ENCODE data around the gene DRD4. TPM values are rescaled to one million over a fixed set of nuclear protein-coding genes. Genes with fewer than 3 reads are reported as not detected.

DRD4 gene
- total RNA-seq, 2 experiments from 2014 or later = 0.88 to 0.89 TPM

- ATAC-seq = no peak
- no peak overlapping the region for H3K4me3 Mint-ChIP-seq
- no peak overlapping the region for H3K27ac Mint-ChIP-seq
- H3K27me3 Mint-ChIP-seq = no peaks in the 10 kb centered on the region
- intact Hi-C loops (cut with micrococcal nuclease) = no loop called here
- CTCF ChIA-PET = no interaction called here
- POLR2A ChIA-PET = interaction anchor here (0.6 kb wide), 1 partner anchor 151 kb away, joined by 3 read pairs; no protein-coding TSS in a partner anchor
- no peak for TF ChIP-seq CTCF (IDR thresholded peaks at IDR 0.05)
- no peaks in the 10 kb centered on the region for H3K4me1 Mint-ChIP-seq (ENCODE audit: low read depth)
- no peaks in the 10 kb centered on the region for H3K9me3 Mint-ChIP-seq
- peaks cover 7% of the 10 kb centered on the region for H3K36me3 Mint-ChIP-seq (ENCODE audit: low read depth)
- no peak for DNase-seq
Measured at GRCh38 chr11:656866-657265, 19.8 kb downstream of the DRD4 start.

- no peak for TF ChIP-seq CTCF (IDR thresholded peaks at IDR 0.05)
- no peaks in the 10 kb centered on the region for H3K9me3 Mint-ChIP-seq
- H3K36me3 Mint-ChIP-seq (ENCODE audit: low read depth) = peaks cover 9% of the 10 kb centered on the region
- H3K27ac Mint-ChIP-seq = no peak overlapping the region
- ATAC-seq (no peak), DNase-seq (no peak)
- ChIA-PET POLR2A (no interaction called here), CTCF (no interaction called here)
- intact Hi-C loops (cut with micrococcal nuclease) = no loop called here
- no peak overlapping the region for H3K4me3 Mint-ChIP-seq
- H3K27me3 Mint-ChIP-seq = no peaks in the 10 kb centered on the region
- H3K4me1 Mint-ChIP-seq (ENCODE audit: low read depth) = no peaks in the 10 kb centered on the region
Measured at GRCh38 chr11:657691-658126, 20.6 kb downstream of the DRD4 start.

- Mint-ChIP-seq H3K27me3 (no peaks in the 10 kb centered on the region), H3K27ac (no peak overlapping the region), H3K36me3 (ENCODE audit: low read depth) (peaks cover 7% of the 10 kb centered on the region), H3K9me3 (no peaks in the 10 kb centered on the region), H3K4me1 (ENCODE audit: low read depth) (no peaks in the 10 kb centered on the region), H3K4me3 (no peak overlapping the region)
- DNase-seq = no peak
- intact Hi-C loops (cut with micrococcal nuclease) = no loop called here
- no peak for TF ChIP-seq CTCF (IDR thresholded peaks at IDR 0.05)
- CTCF ChIA-PET = interaction anchor here (1.6 kb wide), 1 partner anchor 64 kb away, joined by 7 read pairs; no protein-coding TSS in a partner anchor
- ATAC-seq = no peak
- POLR2A ChIA-PET = interaction anchor here (0.6 kb wide), 1 partner anchor 129 kb away, joined by 3 read pairs; no protein-coding TSS in a partner anchor
Measured at GRCh38 chr11:659532-660085, 22.5 kb downstream of the DRD4 start.

- ATAC-seq = no peak
- POLR2A ChIA-PET = interaction anchor here (1.2 kb wide), 1 partner anchor 36 kb away, joined by 5 read pairs; the partner anchor contains the start of gene TMEM80
Measured at GRCh38 chr11:660281-660680, 23.2 kb downstream of the DRD4 start.

More at GRCh38 chr11:660281-660680, 23.2 kb downstream of the DRD4 start:
- Mint-ChIP-seq H3K4me3 (no peak overlapping the region), H3K27ac (no peak overlapping the region), H3K9me3 (no peaks in the 10 kb centered on the region), H3K4me1 (ENCODE audit: low read depth) (no peaks in the 10 kb centered on the region), H3K27me3 (no peaks in the 10 kb centered on the region), H3K36me3 (ENCODE audit: low read depth) (peaks cover 5% of the 10 kb centered on the region)
- CTCF ChIA-PET = interaction anchor here (0.7 to 1.6 kb wide), 3 partner anchors 62 to 106 kb away, joined by 3 to 7 read pairs (median 4); no protein-coding TSS in a partner anchor
- intact Hi-C loops (cut with micrococcal nuclease) = no loop called here
- DNase-seq = no peak
- no peak for TF ChIP-seq CTCF (IDR thresholded peaks at IDR 0.05)

All from activated CD8-positive, alpha-beta T cell treated with anti-CD3 and anti-CD28 coated beads for 36 hours (primary cell).